Type B pancreatic cell (in vitro differentiated cells): ENCODE data around the gene SLFNL1. TPM values are rescaled to one million over a fixed set of nuclear protein-coding genes. Genes with fewer than 3 reads are reported as not detected.
A peak's percentile ranks its signal among the peaks of the same experiment; 100 is the strongest.

Experiments used
- DNase-seq: peaks from one replicate; pipeline ENCODE4 v3.0.0; 2021; ENCODE audit warnings: mixed read lengths; ENCODE audit not compliant: unreplicated experiment; ENCODE audit errors: extremely low spot score
- H3K27ac Mint-ChIP-seq: 2 replicates; pipeline ENCODE4 v1.8.0; 2021; ENCODE audit warnings: mild to moderate bottlenecking, mixed read lengths
- H3K27me3 Mint-ChIP-seq: 2 replicates; pipeline ENCODE4 v1.8.0; 2021; ENCODE audit warnings: mixed read lengths
- H3K36me3 Mint-ChIP-seq: 2 replicates; pipeline ENCODE4 v1.8.0; 2021; ENCODE audit warnings: mixed read lengths
- H3K4me1 Mint-ChIP-seq: one replicate; pipeline ENCODE4 v1.8.0; 2021; ENCODE audit warnings: mixed read lengths; ENCODE audit not compliant: unreplicated experiment
- H3K4me3 Mint-ChIP-seq: 2 replicates; pipeline ENCODE4 v1.8.0; 2021; ENCODE audit warnings: mild to moderate bottlenecking, mixed read lengths
- H3K9me3 Mint-ChIP-seq: 2 replicates; pipeline ENCODE4 v1.8.0; 2021; ENCODE audit warnings: mixed read lengths
- CTCF ChIP-seq: fragments of 200-600 bp; sonication (generic); conservative IDR thresholded peaks from 2 replicates; pipeline ENCODE4 v1.5.0; 2021; ENCODE audit warnings: antibody characterized with exemption, mild to moderate bottlenecking
- total RNA-seq: library from RNA; stranded (reverse); gene quantifications from 2 replicates; pipeline ENCODE4 v1.2.1, GENCODE V29; 2021; ENCODE audit warnings: low replicate concordance

SLFNL1 gene
- total RNA-seq, 1 donor from 2014 or later: 0.60 TPM

- Mint-ChIP-seq H3K4me1 (peaks cover 37% of the 10 kb centered on the region), H3K36me3 (peaks cover 7% of the 10 kb centered on the region)
These were observed 42.1 kb downstream of the SLFNL1 start, which contains the start of gene CTPS1 for GRCh38 chr1:40979241-40980067. TSS of gene CTPS1 (plus strand) at chr1:40979696. CDS start at chr1:40983291, 3,595 bp downstream.

DNA sequence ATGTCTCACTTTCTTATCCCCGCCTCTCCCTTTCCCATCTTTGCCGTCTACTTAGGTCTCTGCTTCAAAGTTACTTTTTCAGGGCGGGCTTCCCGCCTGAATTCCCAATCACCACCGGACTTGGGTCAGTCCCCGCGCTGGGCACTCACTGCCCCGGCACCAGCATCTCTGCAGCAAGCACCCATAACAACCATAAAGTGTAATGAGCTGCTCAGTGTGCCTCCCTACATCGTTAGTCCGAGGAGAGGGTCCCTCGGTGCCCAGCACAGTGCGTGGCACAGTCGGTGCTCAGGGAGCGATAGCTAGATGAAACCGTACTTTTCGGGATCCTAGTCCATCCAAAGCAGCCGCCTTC, 42.7 kb downstream of the SLFNL1 start:
- H3K27me3 Mint-ChIP-seq: no peaks in the 10 kb centered on the region
- H3K4me3 Mint-ChIP-seq: peak overlapping the region; percentile 90
- no peaks in the 10 kb centered on the region for H3K9me3 Mint-ChIP-seq
- H3K27ac Mint-ChIP-seq: peak overlapping the region; percentile 82
- peaks cover 32% of the 10 kb centered on the region for H3K4me1 Mint-ChIP-seq
- TF ChIP-seq CTCF: no peak
- H3K36me3 Mint-ChIP-seq: peaks cover 1% of the 10 kb centered on the region
- DNase-seq: no peak

More at GRCh38 chr1:40979241-40980067, 42.1 kb downstream of the SLFNL1 start, which contains the start of gene CTPS1:
- peak within 1 kb of the TSS; percentile 94 for H3K4me3 Mint-ChIP-seq
- peak; percentile 57 for TF ChIP-seq CTCF
- peak; percentile 97 for DNase-seq
- no peaks in the 10 kb centered on the region for H3K9me3 Mint-ChIP-seq
- peak within 1 kb of the TSS; percentile 92 for H3K27ac Mint-ChIP-seq
- H3K27me3 Mint-ChIP-seq: no peaks in the 10 kb centered on the region

GRCh38 chr1:40977716-40978115, 43.8 kb downstream of the SLFNL1 start:
- Mint-ChIP-seq H3K4me3 (peak overlapping the region; percentile 44), H3K4me1 (peaks cover 24% of the 10 kb centered on the region), H3K36me3 (no peaks in the 10 kb centered on the region), H3K27ac (no peak overlapping the region), H3K9me3 (no peaks in the 10 kb centered on the region), H3K27me3 (no peaks in the 10 kb centered on the region)
- DNase-seq: no peak
- TF ChIP-seq CTCF: no peak

- no peaks in the 10 kb centered on the region for H3K27me3 Mint-ChIP-seq
- no peaks in the 10 kb centered on the region for H3K9me3 Mint-ChIP-seq
- H3K4me3 Mint-ChIP-seq: peak overlapping the region; percentile 68
- H3K4me1 Mint-ChIP-seq: peaks cover 20% of the 10 kb centered on the region
- no peak for TF ChIP-seq CTCF
- no peaks in the 10 kb centered on the region for H3K36me3 Mint-ChIP-seq
- no peak for DNase-seq
- peak overlapping the region; percentile 35 for H3K27ac Mint-ChIP-seq
These were observed 44.4 kb downstream of the SLFNL1 start for GRCh38 chr1:40976952-40977690.

- no peak for DNase-seq
- no peak overlapping the region for H3K4me3 Mint-ChIP-seq
- peaks cover 5% of the 10 kb centered on the region for H3K4me1 Mint-ChIP-seq
- H3K9me3 Mint-ChIP-seq: no peaks in the 10 kb centered on the region
- no peak overlapping the region for H3K27ac Mint-ChIP-seq
- no peaks in the 10 kb centered on the region for H3K36me3 Mint-ChIP-seq
- TF ChIP-seq CTCF: no peak
- H3K27me3 Mint-ChIP-seq: no peaks in the 10 kb centered on the region
These were observed 46.6 kb downstream of the SLFNL1 start for GRCh38 chr1:40974945-40975344.
